Common myeloid progenitor, CD34-positive (primary cell): ENCODE results near the gene PTPRN2.
A peak's percentile ranks its signal among the peaks of the same experiment; 100 is the strongest.

Experiments
- CTCF ChIA-PET: fragments of 350-600 bp; sonication (Branson Sonifier 250); formaldehyde crosslinking; loops from one replicate; lab custom pipeline; 2021; ENCODE audit warnings: antibody characterized with exemption; lab: Charles Lee
- POLR2A ChIA-PET: fragments of 350-600 bp; sonication (Branson Sonifier 250); formaldehyde crosslinking; loops from one replicate; lab custom pipeline; 2021; ENCODE audit warnings: antibody characterized with exemption; lab: Charles Lee
- DNase-seq, 3 donors: peaks; one replicate each; pipeline versions ENCODE4 v3.0.0 to v3.0.0-alpha.2; 2013
- H3K27ac ChIP-seq, 2 experiments: 1 replicate in 1 of 2; 2 replicates in 1 of 2; pipeline ENCODE4 v1.7.0; 2013; ENCODE audit warnings: inconsistent platforms in 2 of 2, low read length in 2 of 2, mild to moderate bottlenecking in 2 of 2, low read depth in 1 of 2, moderate library complexity in 1 of 2; ENCODE audit not compliant: severe bottlenecking in 2 of 2, insufficient read depth in 1 of 2, poor library complexity in 1 of 2
- H3K27me3 ChIP-seq, 5 experiments: replicated peaks in 2 of 5; 1 replicate in 3 of 5; 2 replicates in 2 of 5; pipeline versions ENCODE4 v1.6.1 to v1.7.0; 2013; ENCODE audit warnings: low read length in 4 of 5, mild to moderate bottlenecking in 2 of 5, moderate library complexity in 2 of 5, inconsistent platforms in 1 of 5; ENCODE audit not compliant: insufficient read depth in 5 of 5, control insufficient read depth in 4 of 5
- H3K36me3 ChIP-seq, 4 experiments: 1 replicate in 2 of 4; 2 replicates in 2 of 4; pipeline versions ENCODE4 v1.6.1 to v1.7.0; 2013; ENCODE audit warnings: low read length in 3 of 4, control low read depth in 1 of 4, mild to moderate bottlenecking in 1 of 4; ENCODE audit not compliant: control insufficient read depth in 4 of 4, insufficient read depth in 4 of 4
- H3K4me1 ChIP-seq, 4 experiments: 1 replicate in 3 of 4; 2 replicates in 1 of 4; pipeline versions ENCODE4 v1.6.1 to v1.7.1; 2013; ENCODE audit warnings: low read length in 3 of 4, mild to moderate bottlenecking in 3 of 4, control low read depth in 1 of 4, inconsistent platforms in 1 of 4, moderate library complexity in 1 of 4; ENCODE audit not compliant: control insufficient read depth in 4 of 4, insufficient read depth in 4 of 4; ENCODE audit errors: control extremely low read depth in 1 of 4
- H3K4me3 ChIP-seq, 7 experiments: 1 replicate in 4 of 7; 2 replicates in 3 of 7; pipeline versions ENCODE4 v1.5.1 to v1.7.0; 2013; ENCODE audit warnings: mild to moderate bottlenecking in 7 of 7, low read length in 6 of 7, moderate library complexity in 6 of 7, inconsistent platforms in 2 of 7, low read depth in 2 of 7, control low read depth in 1 of 7; ENCODE audit not compliant: insufficient read depth in 4 of 7, control insufficient read depth in 1 of 7; ENCODE audit errors: extremely low read depth in 1 of 7
- H3K9me3 ChIP-seq, 5 experiments: 1 replicate in 4 of 5; 2 replicates in 1 of 5; pipeline versions ENCODE4 v1.6.1 to v1.7.1; 2013; ENCODE audit warnings: low read length in 4 of 5, mild to moderate bottlenecking in 2 of 5, inconsistent platforms in 1 of 5, low read depth in 1 of 5, moderate library complexity in 1 of 5; ENCODE audit not compliant: control insufficient read depth in 4 of 5, insufficient read depth in 2 of 5; ENCODE audit errors: control extremely low read depth in 1 of 5
- whole genome bisulfite sequencing: methylation state at CpG from one replicate; pipeline ENCODE4 v1.1.5; 2013; ENCODE audit not compliant: insufficient coverage; 5-methylcytosine and 5-hydroxymethylcytosine counted together

The PTPRN2 gene

GRCh38 chr7:157929671-157930070 lies 658.0 kb downstream of the PTPRN2 start:
- 93% methylated on average over 11 of the region's 16 CpGs for WGBS
- H3K36me3 ChIP-seq: no peaks in the 10 kb centered on the region
- peaks cover 0 to 12% (median 6%) of the 10 kb centered on the region in 5 experiments for H3K9me3 ChIP-seq
- no peak overlapping the region for H3K27ac ChIP-seq
- no peaks in the 10 kb centered on the region for H3K4me1 ChIP-seq
- H3K27me3 ChIP-seq: peaks cover 0 to 35% (median 4%) of the 10 kb centered on the region in 5 experiments
- no peak for DNase-seq
- ChIA-PET CTCF (no interaction called here), POLR2A (no interaction called here)
- no peak overlapping the region for H3K4me3 ChIP-seq

- H3K9me3 ChIP-seq: peaks cover 0 to 10% (median 6%) of the 10 kb centered on the region in 5 experiments
- no peak overlapping the region for H3K27ac ChIP-seq
- H3K27me3 ChIP-seq: peaks cover 0 to 39% (median 4%) of the 10 kb centered on the region in 5 experiments
- WGBS: 82% methylated on average over 13 of the region's 14 CpGs
- CTCF ChIA-PET: no interaction called here
- POLR2A ChIA-PET: no interaction called here
- no peaks in the 10 kb centered on the region for H3K4me1 ChIP-seq
- DNase-seq: no peak
- no peaks in the 10 kb centered on the region for H3K36me3 ChIP-seq
- H3K4me3 ChIP-seq: no peak overlapping the region
These were observed 658.7 kb downstream of the PTPRN2 start for GRCh38 chr7:157928808-157929425.

GRCh38 chr7:157928171-157928794 lies 659.3 kb downstream of the PTPRN2 start:
- POLR2A ChIA-PET: no interaction called here
- peaks cover 0 to 8% (median 6%) of the 10 kb centered on the region in 5 experiments for H3K9me3 ChIP-seq

GRCh38 chr7:157927313-157927925 lies 660.2 kb downstream of the PTPRN2 start:
- no peak overlapping the region for H3K27ac ChIP-seq
- H3K36me3 ChIP-seq: no peaks in the 10 kb centered on the region
- no peaks in the 10 kb centered on the region for H3K4me1 ChIP-seq
- H3K4me3 ChIP-seq: no peak overlapping the region
- WGBS: 48% methylated on average over 12 of the region's 14 CpGs
- CTCF ChIA-PET: no interaction called here
- POLR2A ChIA-PET: no interaction called here
- peaks cover 0 to 39% (median 4%) of the 10 kb centered on the region in 5 experiments for H3K27me3 ChIP-seq
- DNase-seq: no peak
- H3K9me3 ChIP-seq: peaks cover 0 to 3% (median under 1%) of the 10 kb centered on the region in 5 experiments

More at GRCh38 chr7:157928171-157928794, 659.3 kb downstream of the PTPRN2 start:
- H3K36me3 ChIP-seq: no peaks in the 10 kb centered on the region
- no peak overlapping the region for H3K4me3 ChIP-seq
- H3K27me3 ChIP-seq: peaks cover 0 to 39% (median 4%) of the 10 kb centered on the region in 5 experiments
- no peak for DNase-seq
- CTCF ChIA-PET: no interaction called here
- H3K27ac ChIP-seq: no peak overlapping the region
- no peaks in the 10 kb centered on the region for H3K4me1 ChIP-seq
- 91% methylated on average over 10 of the region's 12 CpGs for WGBS

- peaks cover 0 to under 1% (median 0%) of the 10 kb centered on the region in 5 experiments for H3K9me3 ChIP-seq
- ChIA-PET CTCF (interaction anchor here (0.7 kb wide), 1 partner anchor 47 kb away, joined by 3 read pairs; no protein-coding TSS in a partner anchor), POLR2A (no interaction called here)
- no peak for DNase-seq
- peaks cover 0 to 41% (median 4%) of the 10 kb centered on the region in 5 experiments for H3K27me3 ChIP-seq
- WGBS: 43% methylated on average over 16 of the region's 16 CpGs
- H3K4me3 ChIP-seq: no peak overlapping the region
- H3K36me3 ChIP-seq: no peaks in the 10 kb centered on the region
- H3K4me1 ChIP-seq: no peaks in the 10 kb centered on the region
- H3K27ac ChIP-seq: no peak overlapping the region
These were observed 661.0 kb downstream of the PTPRN2 start for GRCh38 chr7:157926521-157927150.

GRCh38 chr7:157926107-157926506 lies 661.5 kb downstream of the PTPRN2 start:
- ChIA-PET CTCF (interaction anchor here (0.7 kb wide), 1 partner anchor 47 kb away, joined by 3 read pairs; no protein-coding TSS in a partner anchor), POLR2A (no interaction called here)
- 6% methylated on average over 2 of the region's 5 CpGs for WGBS
- DNase-seq: peak in 2 of 3 donors; percentile 10 to 12
- H3K4me1 ChIP-seq: no peaks in the 10 kb centered on the region
- peaks cover 0 to 46% (median 4%) of the 10 kb centered on the region in 5 experiments for H3K27me3 ChIP-seq
- H3K4me3 ChIP-seq: no peak overlapping the region
- peaks cover 0 to 6% (median 0%) of the 10 kb centered on the region in 5 experiments for H3K9me3 ChIP-seq
- no peak overlapping the region for H3K27ac ChIP-seq
- H3K36me3 ChIP-seq: no peaks in the 10 kb centered on the region
